Trophoblast cell (in vitro differentiated cells and primary cell): ENCODE results near the gene ATP6V0B.

ENCODE experiments used
- DNase-seq, 2 donors: peaks; one replicate each; pipeline ENCODE4 v3.0.0-alpha.2; 2016
- H2AFZ ChIP-seq: 2 replicates; pipeline ENCODE4 v1.6.1; 2013; ENCODE audit warnings: low read length, moderate library complexity, mild to moderate bottlenecking; ENCODE audit not compliant: insufficient read depth, poor library complexity
- H2AK5ac ChIP-seq: 2 replicates; pipeline ENCODE4 v1.6.1; 2013; ENCODE audit warnings: mild to moderate bottlenecking, low read length
- H2BK120ac ChIP-seq: 2 replicates; pipeline ENCODE4 v1.6.1; 2013; ENCODE audit warnings: low read length, mild to moderate bottlenecking, moderate library complexity; ENCODE audit not compliant: insufficient read depth, poor library complexity
- H2BK12ac ChIP-seq: 2 replicates; pipeline ENCODE4 v1.6.1; 2013; ENCODE audit warnings: mild to moderate bottlenecking, low read length, moderate library complexity
- H2BK5ac ChIP-seq: 2 replicates; pipeline ENCODE4 v1.6.1; 2013; ENCODE audit warnings: low read length, low read depth, moderate library complexity, mild to moderate bottlenecking; ENCODE audit not compliant: poor library complexity
- H3K14ac ChIP-seq: 2 replicates; pipeline ENCODE4 v1.6.1; 2013; ENCODE audit warnings: mild to moderate bottlenecking, low read length
- H3K18ac ChIP-seq: 2 replicates; pipeline ENCODE4 v1.6.1; 2013; ENCODE audit warnings: mild to moderate bottlenecking, low read length
- H3K23ac ChIP-seq: 2 replicates; pipeline ENCODE4 v1.6.1; 2013; ENCODE audit warnings: low read length
- H3K27ac ChIP-seq: 2 replicates; pipeline ENCODE4 v1.5.1; 2013; ENCODE audit warnings: low read depth, mild to moderate bottlenecking, inconsistent platforms, low read length, moderate library complexity
- H3K27me3 ChIP-seq: 2 replicates; pipeline ENCODE4 v1.6.1; 2013; ENCODE audit warnings: inconsistent platforms, mild to moderate bottlenecking, low read length, moderate library complexity; ENCODE audit not compliant: insufficient read depth
- H3K36me3 ChIP-seq, 2 experiments: 1 replicate in 1 of 2; 2 replicates in 1 of 2; pipeline ENCODE4 v1.6.1; 2013; ENCODE audit warnings: low read length in 2 of 2, mild to moderate bottlenecking in 2 of 2, moderate library complexity in 1 of 2; ENCODE audit not compliant: insufficient read depth in 2 of 2, control insufficient read depth in 1 of 2
- H3K4ac ChIP-seq: 2 replicates; pipeline ENCODE4 v1.6.1; 2013; ENCODE audit warnings: low read depth, mild to moderate bottlenecking, low read length, moderate library complexity
- H3K4me1 ChIP-seq, 2 experiments: 1 replicate in 1 of 2; 2 replicates in 1 of 2; pipeline ENCODE4 v1.6.1; 2013; ENCODE audit warnings: low read length in 2 of 2, mild to moderate bottlenecking in 2 of 2, moderate library complexity in 1 of 2; ENCODE audit not compliant: insufficient read depth in 2 of 2, control insufficient read depth in 1 of 2
- H3K4me2 ChIP-seq: 2 replicates; pipeline ENCODE4 v1.6.1; 2013; ENCODE audit warnings: inconsistent platforms, mild to moderate bottlenecking, low read length, moderate library complexity
- H3K4me3 ChIP-seq: 2 replicates; pipeline ENCODE4 v1.5.1; 2013; ENCODE audit warnings: mild to moderate bottlenecking, low read depth, low read length, inconsistent platforms
- H3K79me1 ChIP-seq: one replicate; pipeline ENCODE4 v1.6.1; 2013; ENCODE audit warnings: low read length
- H3K79me2 ChIP-seq: 2 replicates; pipeline ENCODE4 v1.6.1; 2013; ENCODE audit warnings: low read length, mild to moderate bottlenecking; ENCODE audit not compliant: control insufficient read depth, insufficient read depth, poor library complexity
- H3K9ac ChIP-seq: 2 replicates; pipeline ENCODE4 v1.6.1; 2013; ENCODE audit warnings: mild to moderate bottlenecking, low read length
- H3K9me3 ChIP-seq: 2 replicates; pipeline ENCODE4 v1.6.1; 2013; ENCODE audit warnings: low read depth, mild to moderate bottlenecking, control low read depth, inconsistent platforms, low read length; ENCODE audit not compliant: insufficient read depth
- H4K12ac ChIP-seq: 2 replicates; pipeline ENCODE4 v1.6.1; 2013; ENCODE audit warnings: low read depth, mild to moderate bottlenecking, low read length, moderate library complexity
- H4K8ac ChIP-seq: 2 replicates; pipeline ENCODE4 v1.6.1; 2013; ENCODE audit warnings: low read depth, mild to moderate bottlenecking, low read length, moderate library complexity
- H4K91ac ChIP-seq: one replicate; pipeline ENCODE4 v1.6.1; 2013; ENCODE audit warnings: low read depth, mild to moderate bottlenecking, low read length, moderate library complexity
- WGBS: extraction: QIAGEN DNeasy Blood & Tissue Kit; methylation state at CpG from one replicate; pipeline ENCODE4 v1.1.7; 2013; ENCODE audit warnings: missing lambda C conversion rate; ENCODE audit not compliant: insufficient read length, insufficient coverage; ENCODE audit errors: extremely low coverage; 5-methylcytosine and 5-hydroxymethylcytosine counted together

ATP6V0B gene

GRCh38 chr1:44010935-44011471, 36.2 kb downstream of the ATP6V0B start:
- H3K79me2 ChIP-seq: no peaks in the 10 kb centered on the region
- H2AFZ ChIP-seq: no peak overlapping the region
- H3K27ac ChIP-seq: no peak overlapping the region
- no peak overlapping the region for H2BK120ac ChIP-seq
- no peak overlapping the region for H4K8ac ChIP-seq
- H3K9ac ChIP-seq: no peak overlapping the region
- no peak for DNase-seq
- peaks cover 6 to 8% of the 10 kb centered on the region in 2 experiments for H3K4me1 ChIP-seq
- no peak overlapping the region for H3K4me3 ChIP-seq
- H3K14ac ChIP-seq: no peak overlapping the region
- H3K79me1 ChIP-seq: no peaks in the 10 kb centered on the region
- no peak overlapping the region for H3K4ac ChIP-seq
- H3K18ac ChIP-seq: no peak overlapping the region
- WGBS: no CpG with 5 or more reads among the region's 11 CpGs
- H3K9me3 ChIP-seq: peaks cover 3% of the 10 kb centered on the region
- no peaks in the 10 kb centered on the region for H3K36me3 ChIP-seq
- no peak overlapping the region for H3K4me2 ChIP-seq
- H3K23ac ChIP-seq: no peak overlapping the region
- no peak overlapping the region for H4K91ac ChIP-seq
- H4K12ac ChIP-seq: no peak overlapping the region
- no peak overlapping the region for H2BK5ac ChIP-seq
- H2AK5ac ChIP-seq: no peak overlapping the region
- no peak overlapping the region for H2BK12ac ChIP-seq
- H3K27me3 ChIP-seq: no peaks in the 10 kb centered on the region

GRCh38 chr1:44012404-44012803, 37.6 kb downstream of the ATP6V0B start:
- Histone ChIP-seq H4K91ac (no peak overlapping the region), H3K4ac (no peak overlapping the region)

GRCh38 chr1:44012941-44013609, 38.3 kb downstream of the ATP6V0B start:
- no peak overlapping the region for H4K91ac ChIP-seq
- H2BK12ac ChIP-seq: no peak overlapping the region
- H4K12ac ChIP-seq: no peak overlapping the region

More at GRCh38 chr1:44012404-44012803, 37.6 kb downstream of the ATP6V0B start:
- H2BK5ac ChIP-seq: no peak overlapping the region
- no peak overlapping the region for H3K18ac ChIP-seq
- peaks cover 6 to 8% of the 10 kb centered on the region in 2 experiments for H3K4me1 ChIP-seq
- DNase-seq: no peak
- peaks cover 3% of the 10 kb centered on the region for H3K9me3 ChIP-seq
- H3K27ac ChIP-seq: no peak overlapping the region
- H3K14ac ChIP-seq: no peak overlapping the region
- H4K8ac ChIP-seq: no peak overlapping the region
- no peak overlapping the region for H2AK5ac ChIP-seq
- no peaks in the 10 kb centered on the region for H3K27me3 ChIP-seq
- no peaks in the 10 kb centered on the region for H3K36me3 ChIP-seq
- no peak overlapping the region for H2AFZ ChIP-seq
- H3K79me2 ChIP-seq: no peaks in the 10 kb centered on the region
- no peaks in the 10 kb centered on the region for H3K79me1 ChIP-seq
- no peak overlapping the region for H3K4me2 ChIP-seq
- no peak overlapping the region for H3K23ac ChIP-seq
- no peak overlapping the region for H2BK120ac ChIP-seq
- H4K12ac ChIP-seq: no peak overlapping the region
- H3K4me3 ChIP-seq: no peak overlapping the region
- no peak overlapping the region for H2BK12ac ChIP-seq
- no peak overlapping the region for H3K9ac ChIP-seq
- WGBS: no CpG with 5 or more reads among the region's 2 CpGs

GRCh38 chr1:44013949-44014348, 39.2 kb downstream of the ATP6V0B start:
- Histone ChIP-seq H3K14ac (no peak overlapping the region), H2BK5ac (no peak overlapping the region), H4K8ac (no peak overlapping the region), H3K79me1 (no peaks in the 10 kb centered on the region), H3K4me1 (peaks cover 6 to 8% of the 10 kb centered on the region in 2 experiments), H4K12ac (no peak overlapping the region), H2BK12ac (no peak overlapping the region), H3K18ac (no peak overlapping the region), H3K9me3 (peaks cover 3% of the 10 kb centered on the region), H2BK120ac (no peak overlapping the region), H3K27me3 (no peaks in the 10 kb centered on the region), H3K79me2 (no peaks in the 10 kb centered on the region), H3K23ac (no peak overlapping the region), H3K4me2 (no peak overlapping the region), H3K36me3 (no peaks in the 10 kb centered on the region), H3K27ac (no peak overlapping the region), H2AFZ (no peak overlapping the region), H3K4me3 (no peak overlapping the region), H2AK5ac (no peak overlapping the region), H3K9ac (no peak overlapping the region), H4K91ac (no peak overlapping the region), H3K4ac (no peak overlapping the region)
- WGBS: no CpG with 5 or more reads among the region's 5 CpGs
- DNase-seq: no peak

More at GRCh38 chr1:44012941-44013609, 38.3 kb downstream of the ATP6V0B start:
- Histone ChIP-seq H3K36me3 (no peaks in the 10 kb centered on the region), H3K79me1 (no peaks in the 10 kb centered on the region), H3K9me3 (peaks cover 3% of the 10 kb centered on the region), H3K4me2 (no peak overlapping the region), H2AK5ac (no peak overlapping the region), H2AFZ (no peak overlapping the region), H2BK5ac (no peak overlapping the region), H3K4ac (no peak overlapping the region), H4K8ac (no peak overlapping the region), H3K18ac (no peak overlapping the region), H3K27me3 (no peaks in the 10 kb centered on the region), H2BK120ac (no peak overlapping the region), H3K79me2 (no peaks in the 10 kb centered on the region), H3K9ac (no peak overlapping the region), H3K23ac (no peak overlapping the region), H3K4me3 (no peak overlapping the region), H3K4me1 (peaks cover 6 to 8% of the 10 kb centered on the region in 2 experiments), H3K14ac (no peak overlapping the region), H3K27ac (no peak overlapping the region)
- WGBS: no CpG with 5 or more reads among the region's 13 CpGs
- no peak for DNase-seq
